Prostate gland (tissue), 2 donors: ENCODE data around the gene KCNT2.

Experiments used
- POLR2AphosphoS5 ChIP-seq: sonication (generic); formaldehyde crosslinking; IDR thresholded peaks from one replicate; pipeline ENCODE4 v1.6.1; 2017; ENCODE audit warnings: antibody characterized with exemption
- TF ChIP-seq, protein P1 (sequence below), 4 experiments: fragments of 200-600 bp in 2 of 4; fragments of 450-650 bp in 2 of 4; sonication (generic) in 2 of 4; IDR thresholded peaks; 1 replicate in 3 of 4; 2 replicates in 1 of 4; pipeline ENCODE4 v1.5.1; 2016 to 2019; ENCODE audit warnings: antibody characterized with exemption in 4 of 4, mild to moderate bottlenecking in 2 of 4, moderate library complexity in 2 of 4

DNA sequence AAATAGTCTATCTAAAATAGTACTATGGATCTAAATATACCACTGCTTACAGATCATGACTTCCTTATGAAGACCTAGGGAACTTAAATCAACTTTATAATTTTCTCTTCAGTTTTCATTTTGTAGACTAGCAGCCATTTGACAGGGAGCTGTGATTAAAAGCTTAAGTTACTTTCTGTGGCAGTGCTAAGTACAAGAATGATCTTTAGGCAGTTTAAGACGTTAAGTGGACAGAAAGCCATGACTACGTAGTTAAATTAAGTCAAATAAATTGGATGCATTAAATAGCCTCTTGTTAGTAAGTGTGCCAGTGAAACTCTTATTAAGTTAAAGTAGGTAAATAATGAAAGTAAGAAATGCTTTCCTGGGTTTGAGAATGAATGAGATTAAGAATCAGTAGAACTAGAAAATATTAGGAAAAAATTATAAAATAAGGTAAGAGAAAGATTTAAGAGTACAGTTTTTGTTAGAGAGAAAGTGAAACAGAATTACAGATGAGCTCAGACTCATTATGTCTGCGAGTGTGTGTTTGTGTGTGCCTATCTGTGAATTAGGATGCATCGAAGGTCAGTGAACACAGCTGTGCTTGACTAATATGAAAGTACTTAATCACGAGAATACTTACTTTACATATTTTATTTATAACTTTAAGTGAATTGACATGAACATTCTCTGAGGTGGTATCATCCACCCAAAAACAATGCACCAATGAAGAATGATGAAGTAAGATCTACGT is 336.9 kb downstream of the KCNT2 start:
- no peak for TF ChIP-seq POLR2AphosphoS5
- TF ChIP-seq, protein P1, sequence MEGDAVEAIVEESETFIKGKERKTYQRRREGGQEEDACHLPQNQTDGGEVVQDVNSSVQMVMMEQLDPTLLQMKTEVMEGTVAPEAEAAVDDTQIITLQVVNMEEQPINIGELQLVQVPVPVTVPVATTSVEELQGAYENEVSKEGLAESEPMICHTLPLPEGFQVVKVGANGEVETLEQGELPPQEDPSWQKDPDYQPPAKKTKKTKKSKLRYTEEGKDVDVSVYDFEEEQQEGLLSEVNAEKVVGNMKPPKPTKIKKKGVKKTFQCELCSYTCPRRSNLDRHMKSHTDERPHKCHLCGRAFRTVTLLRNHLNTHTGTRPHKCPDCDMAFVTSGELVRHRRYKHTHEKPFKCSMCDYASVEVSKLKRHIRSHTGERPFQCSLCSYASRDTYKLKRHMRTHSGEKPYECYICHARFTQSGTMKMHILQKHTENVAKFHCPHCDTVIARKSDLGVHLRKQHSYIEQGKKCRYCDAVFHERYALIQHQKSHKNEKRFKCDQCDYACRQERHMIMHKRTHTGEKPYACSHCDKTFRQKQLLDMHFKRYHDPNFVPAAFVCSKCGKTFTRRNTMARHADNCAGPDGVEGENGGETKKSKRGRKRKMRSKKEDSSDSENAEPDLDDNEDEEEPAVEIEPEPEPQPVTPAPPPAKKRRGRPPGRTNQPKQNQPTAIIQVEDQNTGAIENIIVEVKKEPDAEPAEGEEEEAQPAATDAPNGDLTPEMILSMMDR (IDR thresholded peaks at IDR 0.05): no peak
